ENCODE results near the gene KCTD16.

KCTD16 gene

GRCh38 chr5:144198386-144198785, 27.7 kb downstream of the KCTD16 start:
- no peak for DNase-seq (ENCODE audit: extremely low spot score)
- TF ChIP-seq CTCF (IDR thresholded peaks at IDR 0.05; ENCODE audit: control extremely low read depth, extremely low read depth, low read depth, missing control alignments), result no peak
- CTCF ChIA-PET, result no interaction called here

GRCh38 chr5:144201588-144201987, 30.9 kb downstream of the KCTD16 start:
- ChIA-PET POLR2A (no interaction called here), CTCF (no interaction called here)
- no peak for TF ChIP-seq CTCF (IDR thresholded peaks at IDR 0.05; ENCODE audit: control extremely low read depth, extremely low read depth, low read depth, missing control alignments)
- no peak for DNase-seq (ENCODE audit: extremely low spot score)

More at GRCh38 chr5:144198386-144198785, 27.7 kb downstream of the KCTD16 start:
- POLR2A ChIA-PET, result no interaction called here

- no peak for TF ChIP-seq CTCF (IDR thresholded peaks at IDR 0.05; ENCODE audit: control extremely low read depth, extremely low read depth, low read depth, missing control alignments)
- ChIA-PET CTCF (no interaction called here), POLR2A (no interaction called here)
- DNase-seq (ENCODE audit: extremely low spot score), result no peak
Measured at GRCh38 chr5:144202072-144202471, 31.4 kb downstream of the KCTD16 start.

- ChIA-PET CTCF (interaction anchor here (0.9 to 7.0 kb wide), 8 partner anchors 8 to 1933 kb away, joined by 3 to 81 read pairs (median 4); no protein-coding TSS in a partner anchor), POLR2A (no interaction called here)
- DNase-seq (ENCODE audit: extremely low spot score), result no peak
- TF ChIP-seq CTCF (IDR thresholded peaks at IDR 0.05; ENCODE audit: control extremely low read depth, extremely low read depth, low read depth, missing control alignments), result no peak
Measured at GRCh38 chr5:144202726-144203125, 32.1 kb downstream of the KCTD16 start.

- ChIA-PET CTCF (interaction anchor here (0.7 to 7.0 kb wide), 34 partner anchors 8 to 1932 kb away, joined by 3 to 81 read pairs (median 3); partner anchors contain the start of genes KCTD16, PRELID2 and YIPF5), POLR2A (no interaction called here)
- DNase-seq (ENCODE audit: extremely low spot score), result peak; percentile 33
- peak; percentile 78 for TF ChIP-seq CTCF (IDR thresholded peaks at IDR 0.05; ENCODE audit: control extremely low read depth, extremely low read depth, low read depth, missing control alignments)
Measured at GRCh38 chr5:144203750-144204596, 33.3 kb downstream of the KCTD16 start.

GRCh38 chr5:144205141-144205551, 34.5 kb downstream of the KCTD16 start:
- ChIA-PET CTCF (interaction anchor here (1.7 to 7.0 kb wide), 6 partner anchors 11 to 1621 kb away, joined by 3 to 81 read pairs (median 20); no protein-coding TSS in a partner anchor), POLR2A (no interaction called here)
- no peak for TF ChIP-seq CTCF (IDR thresholded peaks at IDR 0.05; ENCODE audit: control extremely low read depth, extremely low read depth, low read depth, missing control alignments)
- no peak for DNase-seq (ENCODE audit: extremely low spot score)

Measured in GM10248 (cell line).